ENCODE measurements around the gene FBXL14.

DNA sequence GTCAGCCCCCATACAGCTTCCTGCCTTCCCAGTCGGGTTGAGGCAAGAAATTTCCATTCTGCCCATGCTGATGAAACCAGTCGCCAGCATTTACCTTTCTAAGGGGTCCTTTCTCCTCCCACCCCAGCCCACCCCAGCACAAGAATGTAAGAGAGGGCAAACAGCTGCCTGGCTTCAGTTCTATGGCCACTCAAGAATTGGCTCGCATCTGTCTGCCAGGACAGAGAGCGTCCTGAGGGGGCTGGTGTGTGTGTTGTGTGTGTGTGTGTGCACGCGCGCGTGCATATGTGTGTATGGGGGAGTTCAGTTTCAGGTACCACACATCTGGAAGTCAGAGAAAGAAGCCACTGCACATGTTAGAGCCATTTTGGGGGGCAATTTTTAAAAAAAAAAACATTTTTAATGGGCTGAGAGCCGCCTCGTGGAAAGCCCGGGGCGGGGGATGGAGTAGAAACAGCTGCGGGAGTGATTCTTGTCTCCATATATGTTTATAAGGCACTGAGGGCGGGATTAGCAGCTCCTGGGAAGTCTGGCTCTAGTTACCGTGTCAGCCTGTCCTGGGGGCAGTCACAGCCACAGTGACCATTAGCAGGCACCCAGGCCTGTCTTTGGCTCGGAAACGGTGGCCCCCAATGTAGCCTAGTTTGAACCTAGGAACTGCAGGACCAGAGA lies 34.4 kb upstream of the FBXL14 start, which contains the start of gene WNT5B:
- TF ChIP-seq, protein P1, sequence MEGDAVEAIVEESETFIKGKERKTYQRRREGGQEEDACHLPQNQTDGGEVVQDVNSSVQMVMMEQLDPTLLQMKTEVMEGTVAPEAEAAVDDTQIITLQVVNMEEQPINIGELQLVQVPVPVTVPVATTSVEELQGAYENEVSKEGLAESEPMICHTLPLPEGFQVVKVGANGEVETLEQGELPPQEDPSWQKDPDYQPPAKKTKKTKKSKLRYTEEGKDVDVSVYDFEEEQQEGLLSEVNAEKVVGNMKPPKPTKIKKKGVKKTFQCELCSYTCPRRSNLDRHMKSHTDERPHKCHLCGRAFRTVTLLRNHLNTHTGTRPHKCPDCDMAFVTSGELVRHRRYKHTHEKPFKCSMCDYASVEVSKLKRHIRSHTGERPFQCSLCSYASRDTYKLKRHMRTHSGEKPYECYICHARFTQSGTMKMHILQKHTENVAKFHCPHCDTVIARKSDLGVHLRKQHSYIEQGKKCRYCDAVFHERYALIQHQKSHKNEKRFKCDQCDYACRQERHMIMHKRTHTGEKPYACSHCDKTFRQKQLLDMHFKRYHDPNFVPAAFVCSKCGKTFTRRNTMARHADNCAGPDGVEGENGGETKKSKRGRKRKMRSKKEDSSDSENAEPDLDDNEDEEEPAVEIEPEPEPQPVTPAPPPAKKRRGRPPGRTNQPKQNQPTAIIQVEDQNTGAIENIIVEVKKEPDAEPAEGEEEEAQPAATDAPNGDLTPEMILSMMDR (IDR thresholded peaks at IDR 0.05; ENCODE audit: insufficient read depth, low read length, poor library complexity, severe bottlenecking): no peak
- no peak for TF ChIP-seq EZH2phosphoT487 (conservative IDR thresholded peaks at IDR 0.05; ENCODE audit: low read length)

Measured in SU-DHL-6 (cell line).